GF-D8 (cell line): ENCODE results near the gene KDM4C.
"Not testable (repeated sequence)": the region's sequence is repeated elsewhere in the genome, so short reads cannot be mapped to it uniquely, and the experiment has no call there.

ENCODE experiments used
- DNase-seq: peaks from one replicate; lab custom pipeline; 2025; lab: John Stamatoyannopoulos, UW

The KDM4C gene

DNA sequence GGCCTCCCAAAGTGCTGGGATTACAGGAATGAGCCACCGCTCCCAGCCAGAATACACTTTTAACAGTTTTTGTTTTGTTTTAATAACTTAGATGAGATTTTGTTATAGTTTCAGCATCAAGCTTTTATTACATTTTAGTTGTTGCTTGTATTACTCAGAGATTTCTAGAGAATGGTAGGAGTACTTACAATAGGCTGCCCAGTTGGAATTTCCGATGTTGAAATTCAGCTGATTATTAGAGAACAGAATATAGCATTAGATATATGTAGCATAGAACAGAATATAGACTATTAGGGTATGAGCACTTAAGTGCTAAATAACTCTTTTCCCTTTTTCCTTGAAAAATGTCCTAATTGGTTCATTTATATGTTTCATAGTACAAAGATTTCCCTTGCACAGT is 6.2 kb downstream of the KDM4C start:
- DNase-seq: no peak

DNA sequence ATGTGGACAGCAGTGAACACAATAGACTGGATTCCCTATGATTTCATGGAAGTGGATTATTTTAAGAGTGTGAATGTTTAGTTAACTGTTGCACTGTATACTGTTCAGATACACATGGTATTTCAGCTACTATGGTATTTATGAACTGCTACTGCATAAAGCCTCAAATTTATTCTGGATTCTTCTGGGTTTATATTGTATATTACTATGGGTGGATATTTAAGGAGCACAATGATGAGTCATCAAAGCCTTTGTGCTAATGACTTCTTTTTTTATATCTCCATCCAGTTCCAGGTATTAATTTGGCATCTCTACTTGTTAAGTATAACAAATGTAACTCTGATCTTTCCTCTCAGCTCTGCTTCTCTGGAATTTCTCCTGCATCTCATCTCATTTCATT is 6.8 kb downstream of the KDM4C start:
- DNase-seq: no peak

DNA sequence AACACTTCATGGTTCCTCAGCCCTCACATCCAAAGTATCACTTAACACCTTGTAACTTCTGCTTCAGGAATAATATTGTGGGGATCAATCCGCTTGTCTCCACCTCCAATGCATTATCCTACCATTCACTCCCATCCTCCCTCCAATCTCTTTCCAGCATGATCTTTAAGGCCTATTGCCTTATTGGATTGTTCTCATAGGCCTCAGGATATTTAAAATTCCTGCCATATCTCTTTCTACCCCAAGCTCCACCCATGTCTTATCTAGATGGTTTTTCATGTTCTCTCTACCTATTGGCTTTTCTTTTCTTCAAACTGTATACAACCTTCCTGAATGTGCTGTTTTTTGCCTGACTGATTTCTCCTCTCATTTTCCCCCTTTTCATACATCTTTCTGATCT is 7.2 kb downstream of the KDM4C start:
- DNase-seq: no peak

DNA sequence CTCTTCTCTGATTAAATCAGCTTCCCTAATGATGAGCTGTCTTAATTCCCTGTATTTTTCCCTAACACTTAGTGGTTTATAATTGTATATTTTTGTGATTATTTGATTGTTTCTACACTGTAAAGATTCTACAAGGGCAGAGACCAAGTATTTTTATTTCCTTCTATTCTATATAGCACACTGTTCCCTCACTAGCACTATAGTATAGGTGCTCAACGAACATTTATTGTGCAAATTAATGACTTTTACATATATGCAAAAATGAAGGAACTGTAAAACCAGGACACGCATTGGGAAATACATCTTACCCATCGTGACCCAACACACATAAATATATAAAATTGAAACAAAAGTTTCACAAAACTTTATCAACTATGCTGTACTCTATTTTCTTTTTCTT is 7.6 kb downstream of the KDM4C start:
- DNase-seq: no peak

DNA sequence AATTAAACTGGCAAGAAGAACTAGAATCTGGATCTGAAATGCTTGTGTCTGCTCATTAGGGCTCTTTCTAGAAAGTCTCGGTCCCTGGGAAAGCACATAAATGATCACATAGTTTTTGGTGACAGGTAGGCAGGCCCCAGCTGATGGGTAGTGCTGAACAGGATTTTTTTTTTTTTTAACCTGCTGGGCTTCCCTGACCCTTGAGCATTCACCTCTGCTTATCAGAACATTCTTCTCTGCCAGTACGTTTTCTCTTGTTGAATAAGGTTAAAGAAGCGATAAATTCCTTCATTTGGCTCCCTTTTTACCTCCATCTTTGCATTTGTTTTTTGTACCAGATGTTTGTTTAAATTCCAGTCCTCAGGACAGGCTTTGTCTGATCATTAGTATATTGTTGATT is 8.8 kb downstream of the KDM4C start:
- DNase-seq: no peak

DNA sequence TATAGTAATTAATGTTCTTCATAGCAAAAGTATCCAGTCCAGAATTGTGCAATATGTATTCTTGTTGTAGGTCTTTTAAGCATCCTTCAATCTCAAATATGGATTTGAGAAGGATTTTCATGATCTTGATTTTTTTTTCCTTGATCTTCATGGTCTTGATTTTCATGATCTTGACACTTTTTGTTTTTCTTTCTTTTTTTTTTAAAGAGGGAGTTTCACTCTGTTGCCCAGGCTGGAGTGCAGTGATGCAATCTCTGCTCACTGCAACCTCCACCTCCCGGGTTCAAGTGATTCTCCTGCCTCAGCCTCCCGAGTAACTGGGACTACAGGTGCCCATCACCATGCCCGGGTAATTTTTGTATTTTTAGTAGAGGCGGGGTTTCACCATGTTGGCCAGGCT is 10.8 kb downstream of the KDM4C start:
- not testable (repeated sequence) for DNase-seq

DNA sequence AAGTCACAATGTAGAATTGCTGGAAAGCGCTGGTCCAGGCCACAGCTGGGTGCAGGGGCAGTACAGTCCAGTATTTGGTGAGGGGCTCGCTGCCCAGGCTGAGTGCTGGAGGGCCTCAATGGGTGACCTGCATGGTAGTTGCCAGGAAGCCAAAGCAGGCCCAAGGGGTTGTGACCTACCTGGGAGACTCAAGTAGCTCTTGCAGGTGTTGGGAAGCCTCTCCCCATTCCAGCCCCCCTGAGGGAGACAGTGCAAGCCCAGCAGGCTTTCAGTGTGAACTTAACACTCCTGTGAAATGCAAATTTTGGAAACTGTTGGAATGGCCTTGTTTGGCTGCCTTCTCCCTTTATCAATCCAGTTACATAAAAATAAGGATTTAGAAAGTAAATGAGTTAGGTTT is 13.9 kb downstream of the KDM4C start:
- no peak for DNase-seq

DNA sequence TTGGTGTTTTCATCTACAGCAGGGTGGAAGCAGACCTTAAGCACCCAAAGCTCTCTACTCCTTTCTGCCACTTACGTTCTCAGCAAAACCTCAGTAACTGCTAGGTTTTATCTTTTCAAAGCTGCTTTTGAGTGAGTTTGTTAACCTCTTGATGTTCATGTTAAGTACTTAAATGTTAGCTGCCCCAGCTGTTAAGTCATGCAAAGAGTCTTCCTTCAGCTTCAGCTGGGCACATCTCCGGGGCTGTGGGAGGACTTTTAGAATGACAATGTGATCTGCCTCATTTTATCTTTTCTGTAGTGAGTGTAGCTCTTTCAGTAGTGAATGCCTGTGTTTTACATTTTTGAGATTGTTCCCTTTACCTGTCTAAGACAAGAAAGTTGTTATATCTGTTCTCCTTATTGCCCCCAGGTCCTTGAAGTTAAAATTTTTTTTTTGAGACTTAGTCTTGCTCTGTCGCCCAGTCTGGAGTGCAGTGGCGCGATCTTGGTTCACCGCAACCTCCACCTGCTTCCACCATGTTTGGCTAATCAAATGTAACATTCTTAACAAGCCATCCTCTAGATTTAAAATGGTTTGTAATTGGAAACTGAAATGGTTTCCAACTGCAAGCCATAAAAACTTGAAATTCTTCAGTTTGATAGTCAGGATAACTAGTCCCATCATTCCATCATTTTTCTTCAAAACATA is 19.6 kb downstream of the KDM4C start:
- DNase-seq: no peak

GRCh38 chr9:6779417-6780241 is 21.9 kb downstream of the KDM4C start:
- no peak for DNase-seq

DNA sequence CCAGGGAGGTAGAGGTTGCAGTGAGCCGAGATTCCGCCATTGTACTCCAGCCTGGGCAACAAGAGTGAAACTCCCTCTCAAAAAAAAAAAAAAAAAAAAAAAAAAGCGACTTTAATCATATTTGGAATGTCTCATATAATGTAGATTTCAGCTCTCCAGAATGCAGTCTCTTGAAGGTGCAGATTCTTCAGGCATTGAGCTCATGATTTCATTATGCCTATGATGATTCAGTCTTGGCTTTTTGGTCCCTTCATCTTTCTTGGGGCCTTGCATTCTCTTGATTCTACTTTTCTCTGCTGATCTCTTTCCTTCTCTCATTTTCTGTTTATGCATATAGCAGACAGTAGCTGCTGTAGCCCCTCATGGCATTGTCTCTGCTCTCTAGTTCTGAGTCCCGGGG is 22.9 kb downstream of the KDM4C start:
- no peak for DNase-seq

DNA sequence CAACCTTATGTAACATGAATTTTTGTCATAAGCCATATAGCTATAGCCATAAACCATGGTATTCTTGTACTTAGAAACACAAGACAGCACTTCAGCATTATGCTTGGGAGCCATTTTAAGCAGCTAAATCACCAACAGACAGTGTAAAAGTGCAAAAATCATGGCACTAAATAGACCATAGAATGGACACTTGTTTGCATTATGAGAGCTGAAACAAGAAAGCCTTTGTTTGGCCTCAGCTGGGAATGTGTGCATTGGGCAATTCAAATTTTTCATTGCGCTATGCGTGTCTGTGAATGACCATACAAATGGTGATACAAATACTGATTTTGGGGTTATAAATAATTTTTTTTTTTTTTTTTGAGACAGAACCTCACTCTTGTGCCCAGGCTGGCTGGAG is 23.7 kb downstream of the KDM4C start:
- no peak for DNase-seq

GRCh38 chr9:6782345-6782744 is 24.6 kb downstream of the KDM4C start:
- no peak for DNase-seq

- no peak for DNase-seq
These were observed 25.2 kb downstream of the KDM4C start for GRCh38 chr9:6782981-6783380.

- DNase-seq: no peak
These were observed 26.0 kb downstream of the KDM4C start for GRCh38 chr9:6783753-6784152.

GRCh38 chr9:6785682-6786081 is 27.9 kb downstream of the KDM4C start:
- DNase-seq: no peak

- no peak for DNase-seq
These were observed 30.0 kb downstream of the KDM4C start for GRCh38 chr9:6787793-6788161.

- no peak for DNase-seq
These were observed 30.6 kb downstream of the KDM4C start for GRCh38 chr9:6788162-6789016.

GRCh38 chr9:6789017-6789338 is 31.2 kb downstream of the KDM4C start:
- DNase-seq: not testable (repeated sequence)

GRCh38 chr9:6790866-6791265 is 33.1 kb downstream of the KDM4C start:
- DNase-seq: no peak

- no peak for DNase-seq
These were observed 35.4 kb downstream of the KDM4C start for GRCh38 chr9:6793203-6793602.

DNA sequence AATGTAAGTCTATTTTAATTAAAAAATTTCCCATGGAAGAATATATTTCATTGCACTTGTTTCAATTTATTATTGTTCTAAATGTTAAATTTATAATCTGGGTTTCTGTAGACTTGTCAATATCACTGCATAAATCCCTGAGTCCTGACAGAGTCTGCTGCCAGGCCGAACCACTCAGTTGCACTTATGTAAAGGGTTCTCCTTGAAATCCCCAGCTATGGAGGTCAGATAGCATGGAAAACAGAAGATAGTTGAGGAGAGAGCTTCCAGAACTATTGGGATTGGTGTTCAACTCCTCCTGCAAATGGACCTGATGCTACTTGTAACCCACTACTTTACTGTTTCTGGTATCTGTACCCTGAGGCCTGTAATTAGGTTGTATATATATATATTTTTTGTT is 37.2 kb downstream of the KDM4C start:
- DNase-seq: no peak

- no peak for DNase-seq
These were observed 45.2 kb downstream of the KDM4C start for GRCh38 chr9:6802926-6803325.

- no peak for DNase-seq
These were observed 47.8 kb downstream of the KDM4C start for GRCh38 chr9:6805532-6805931.
